ENCODE measurements around the gene DARS2. TPM values are rescaled to one million over a fixed set of nuclear protein-coding genes. Genes with fewer than 3 reads are reported as not detected.
"Not testable (repeated sequence)": the region's sequence is repeated elsewhere in the genome, so short reads cannot be mapped to it uniquely, and the experiment has no call there.

DARS2 gene
- total RNA-seq, 4 donors from 2014 or later, result 9.5 to 16.9 (median 12.1) TPM

GRCh38 chr1:173802961-173803360, 21.5 kb upstream of the DARS2 start:
- ATAC-seq (ENCODE audit: low FRiP score), result no peak
- DNase-seq (ENCODE audit: low spot score), result no peak
- no peak for TF ChIP-seq CTCF (IDR thresholded peaks at IDR 0.05)

DNA sequence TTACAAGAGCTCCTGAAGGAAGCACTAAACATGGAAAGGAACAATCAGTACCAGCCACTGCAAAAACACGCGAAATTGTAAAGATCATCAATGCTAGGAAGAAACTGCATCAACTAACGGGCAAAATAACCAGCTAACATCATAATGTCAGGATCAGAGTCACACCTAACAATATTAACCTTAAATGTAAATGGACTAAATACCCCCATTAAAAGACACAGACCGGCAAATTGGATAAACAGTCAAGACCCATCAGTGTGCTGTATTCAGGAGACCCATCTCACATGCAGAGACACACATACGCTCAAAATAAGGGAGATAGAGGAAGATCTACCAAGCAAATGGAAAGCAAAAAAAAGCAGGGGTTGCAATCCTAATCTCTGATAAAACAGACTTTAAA, 10.8 kb upstream of the DARS2 start:
- not testable (repeated sequence) for DNase-seq (ENCODE audit: low spot score); ATAC-seq (ENCODE audit: low FRiP score)

DNA sequence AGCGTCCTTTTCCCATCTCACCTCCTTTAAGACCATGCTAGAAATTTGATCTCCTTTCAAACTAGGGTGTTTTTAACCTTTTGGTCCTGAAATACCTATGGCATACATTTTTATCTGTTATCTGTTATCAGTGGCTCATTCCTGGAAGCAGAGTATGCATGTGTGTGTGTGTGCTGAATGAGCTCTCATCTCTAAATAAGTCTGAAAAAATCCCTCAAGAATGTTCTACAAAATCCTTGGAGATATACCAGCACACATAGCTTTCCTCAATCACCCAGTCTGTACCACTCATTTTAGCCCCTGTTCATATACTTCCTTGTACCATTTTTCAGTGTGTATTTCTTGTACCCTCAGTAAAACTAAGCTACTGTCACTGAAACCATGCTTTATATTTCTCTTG, 6.0 kb upstream of the DARS2 start:
- ATAC-seq (ENCODE audit: low FRiP score), result no peak
- no peak for TF ChIP-seq CTCF (IDR thresholded peaks at IDR 0.05)
- DNase-seq (ENCODE audit: low spot score), result no peak

- ATAC-seq (ENCODE audit: low FRiP score) (no peak), DNase-seq (ENCODE audit: low spot score) (no peak)
- no peak for TF ChIP-seq CTCF (IDR thresholded peaks at IDR 0.05)
Measured at GRCh38 chr1:173821680-173822079, 2.8 kb upstream of the DARS2 start.

DNA sequence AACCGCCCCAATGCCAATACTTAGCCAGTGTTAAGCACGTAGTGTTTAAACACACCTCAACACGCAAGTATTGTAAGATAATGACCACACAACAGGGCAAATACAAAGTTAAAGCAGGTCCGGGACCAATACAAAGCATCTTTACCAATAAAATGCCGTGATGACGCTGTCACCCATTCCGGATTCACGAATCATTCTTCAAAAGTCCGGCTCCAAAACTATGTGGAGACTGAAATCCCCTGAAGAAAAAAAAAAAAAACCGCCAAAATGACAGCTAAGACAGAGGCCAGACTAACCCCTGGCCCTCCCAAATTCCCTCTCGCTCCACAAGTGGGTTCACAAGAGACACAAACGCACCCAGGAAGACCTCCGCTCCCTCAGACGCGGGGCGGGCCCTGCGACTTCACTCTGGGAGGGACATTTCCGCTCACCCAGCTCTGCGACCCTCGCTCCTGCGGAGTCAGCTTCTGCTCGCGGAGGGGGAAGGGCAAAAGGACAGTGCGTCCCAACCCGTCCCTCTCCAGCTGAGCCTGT, 625 bp upstream of the DARS2 start:
- DNase-seq (ENCODE audit: low spot score) (no peak), ATAC-seq (ENCODE audit: low FRiP score) (no peak)
- TF ChIP-seq CTCF (IDR thresholded peaks at IDR 0.05), result no peak

- TF ChIP-seq CTCF (IDR thresholded peaks at IDR 0.05), result no peak
- DNase-seq (ENCODE audit: low spot score), result no peak
- ATAC-seq (ENCODE audit: low FRiP score), result no peak
Measured at GRCh38 chr1:173827611-173828010, 3.1 kb downstream of the DARS2 start.

DNA sequence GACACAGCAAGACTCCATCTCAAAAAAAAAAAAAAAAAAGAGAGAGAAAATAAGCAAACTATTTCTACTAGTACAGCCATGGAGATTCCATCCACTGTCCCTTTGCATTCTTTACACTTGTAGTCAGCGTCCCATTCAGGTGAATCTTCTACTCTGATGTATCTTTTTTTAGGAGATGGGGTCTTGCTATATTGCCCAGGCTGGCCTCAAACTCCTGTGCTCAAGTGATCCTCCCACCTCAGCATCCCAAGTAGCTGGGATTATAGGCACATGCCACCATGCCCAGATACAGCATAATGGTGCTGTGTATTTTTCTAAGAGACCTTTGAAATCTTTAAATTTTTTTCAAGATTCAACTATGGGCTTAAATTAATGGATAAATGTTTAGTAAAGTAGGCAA, 8.3 kb downstream of the DARS2 start:
- ATAC-seq (ENCODE audit: low FRiP score), result no peak
- no peak for TF ChIP-seq CTCF (IDR thresholded peaks at IDR 0.05)
- DNase-seq (ENCODE audit: low spot score), result no peak

DNA sequence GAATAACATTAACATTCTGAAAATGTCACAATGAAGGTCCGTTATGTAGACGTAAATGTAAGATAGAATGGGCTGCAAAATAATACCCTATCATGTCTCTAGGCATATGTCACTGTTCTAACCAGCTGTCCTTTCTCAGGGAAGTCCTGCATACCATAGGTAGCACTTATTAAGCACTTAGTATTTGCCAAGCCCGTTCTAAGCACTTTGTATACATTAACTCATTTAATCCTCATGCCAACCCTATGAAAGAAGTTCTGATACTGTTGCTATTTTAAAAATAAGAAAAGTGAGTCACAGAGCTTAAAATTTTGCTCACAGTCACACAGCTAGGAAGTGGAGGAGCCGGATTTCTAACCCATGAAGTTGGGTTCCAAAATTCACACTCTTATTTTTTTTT, 27.6 kb downstream of the DARS2 start:
- TF ChIP-seq CTCF (IDR thresholded peaks at IDR 0.05), result no peak
- no peak for DNase-seq (ENCODE audit: low spot score)
- no peak for ATAC-seq (ENCODE audit: low FRiP score)
